ENCODE results near the gene IDH3G.

IDH3G gene

DNA sequence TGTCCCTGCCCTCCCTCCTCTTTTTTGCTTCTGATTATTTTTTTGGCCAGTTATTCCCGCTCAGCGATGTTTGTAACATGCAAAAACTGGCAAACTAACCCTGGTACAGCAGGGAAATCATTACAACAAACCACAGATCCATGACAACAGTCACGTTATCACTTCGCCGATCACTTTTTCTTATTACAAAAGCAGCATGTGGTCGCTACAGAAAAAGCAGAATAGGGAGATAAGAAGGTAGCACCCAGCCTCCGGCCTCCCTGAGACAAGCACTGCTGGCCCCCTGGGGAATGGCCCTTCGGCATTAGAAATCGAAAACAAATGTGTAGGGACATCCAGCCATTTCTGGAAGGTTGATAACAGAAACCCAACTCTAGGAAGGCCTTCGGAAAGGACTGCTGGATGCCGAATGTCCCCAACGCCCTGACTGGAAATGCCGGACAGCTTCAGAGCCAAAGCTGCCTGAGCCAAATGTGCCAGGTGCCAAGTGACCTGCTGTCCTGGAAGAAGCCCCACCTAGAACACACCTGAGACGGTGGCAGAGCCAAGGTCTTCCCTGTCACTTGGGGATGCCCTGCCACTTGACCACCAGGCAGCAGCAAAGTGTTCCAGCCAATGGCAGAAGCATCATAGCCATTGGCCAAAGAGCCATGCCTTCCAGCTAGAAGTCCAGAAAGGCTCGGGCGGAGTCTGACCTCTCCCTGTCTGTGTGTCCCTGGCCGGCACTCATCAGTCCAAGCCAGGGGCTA, 2.9 kb downstream of the IDH3G start:
- DNase-seq (ENCODE audit: low read depth): no peak

GRCh38 chrX:153789654-153790053, 4.5 kb downstream of the IDH3G start:
- DNase-seq (ENCODE audit: low read depth): no peak

DNA sequence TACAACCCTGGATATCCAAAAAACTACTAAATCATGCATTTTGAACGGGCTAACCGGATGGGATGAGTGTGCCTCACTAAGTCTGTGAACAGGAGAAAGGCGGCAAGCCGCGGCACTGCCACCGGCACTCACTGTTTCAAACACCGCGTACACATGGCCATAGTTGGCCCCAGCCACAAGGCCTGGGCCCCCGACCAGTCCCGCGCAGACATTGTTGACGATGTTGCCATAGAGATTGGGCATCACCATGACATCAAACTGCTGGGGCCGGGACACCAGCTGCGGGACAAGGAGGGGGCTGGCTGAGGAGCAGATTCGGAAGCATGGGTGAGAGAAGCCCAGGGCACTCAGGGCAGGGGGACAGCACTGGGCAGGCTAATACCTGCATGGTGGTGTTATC, 7.5 kb downstream of the IDH3G start:
- no peak for DNase-seq (ENCODE audit: low read depth)

DNA sequence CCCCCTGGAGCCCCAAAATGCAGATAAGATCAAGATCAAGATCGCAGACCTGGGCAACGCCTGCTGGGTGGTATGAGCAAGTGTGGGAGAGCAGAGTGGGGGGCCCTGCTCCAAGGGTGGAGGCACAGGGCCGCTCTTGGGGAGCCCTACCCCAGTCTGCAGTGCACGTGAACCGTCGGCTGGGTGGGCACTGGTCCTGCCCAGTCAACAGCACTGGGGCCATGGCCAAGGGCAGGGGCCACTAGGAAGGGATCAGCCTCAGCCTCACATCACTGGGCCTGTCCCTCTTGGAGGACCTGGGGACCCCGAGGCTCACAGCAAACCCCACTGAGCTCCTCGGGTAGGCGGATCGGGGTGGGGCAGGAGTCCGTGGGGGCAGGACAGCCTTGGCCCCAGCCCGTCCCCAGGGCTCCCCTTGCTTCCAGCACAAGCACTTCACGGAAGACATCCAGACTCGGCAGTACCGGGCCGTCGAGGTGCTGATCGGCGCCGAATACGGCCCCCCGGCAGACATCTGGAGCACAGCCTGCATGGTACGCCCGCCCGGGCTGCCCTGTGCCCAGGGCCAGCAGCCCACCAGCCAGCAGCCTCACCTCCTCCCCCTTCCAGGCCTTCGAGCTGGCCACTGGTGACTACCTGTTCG, 9.7 kb downstream of the IDH3G start:
- no peak for DNase-seq (ENCODE audit: low read depth)

DNA sequence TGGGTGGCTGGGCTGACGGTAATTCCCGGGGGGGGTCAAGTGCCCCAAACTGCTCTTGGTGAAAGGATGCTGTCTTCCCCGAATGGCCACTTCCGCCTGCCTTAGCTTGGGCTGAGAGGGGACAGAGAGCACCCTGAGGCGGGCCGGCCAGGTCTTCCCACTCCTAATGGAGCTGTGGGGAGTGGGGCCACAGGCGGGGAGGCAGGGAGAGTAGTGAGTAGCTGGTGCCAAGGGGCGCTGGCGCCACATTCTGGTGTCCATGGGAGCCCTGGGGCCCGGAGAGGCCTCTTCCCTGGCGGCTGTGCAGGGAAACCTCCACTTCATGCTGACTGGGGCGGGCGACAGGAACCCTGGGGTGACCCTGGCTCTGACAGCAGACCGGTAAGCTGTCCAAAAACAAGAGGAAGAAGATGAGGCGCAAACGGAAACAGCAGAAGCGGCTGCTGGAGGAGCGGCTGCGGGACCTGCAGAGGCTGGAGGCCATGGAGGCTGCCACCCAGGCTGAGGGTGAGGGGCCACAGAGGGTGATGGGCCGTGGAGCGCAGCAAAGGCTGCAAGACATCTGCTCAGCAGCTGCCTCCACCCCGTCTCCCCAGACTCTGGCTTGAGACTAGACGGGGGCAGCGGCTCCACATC, 10.7 kb downstream of the IDH3G start:
- DNase-seq (ENCODE audit: low read depth): no peak

DNA sequence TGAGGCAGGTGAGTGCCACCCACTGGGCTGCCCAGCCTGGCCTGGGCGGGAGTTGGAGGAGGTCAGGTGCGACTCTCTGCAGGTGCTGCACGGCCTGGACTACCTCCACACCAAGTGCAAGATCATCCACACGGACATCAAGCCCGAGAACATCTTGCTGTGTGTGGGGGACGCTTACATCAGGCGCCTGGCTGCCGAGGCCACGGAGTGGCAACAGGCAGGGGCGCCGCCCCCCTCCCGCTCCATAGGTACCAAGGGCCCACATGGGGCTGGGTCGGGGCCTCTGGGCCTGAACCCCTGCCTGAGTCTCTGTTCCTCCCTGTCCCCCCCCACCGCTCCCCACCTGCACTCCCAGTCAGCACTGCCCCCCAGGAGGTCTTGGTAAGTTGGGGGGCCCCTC, 11.3 kb downstream of the IDH3G start:
- no peak for DNase-seq (ENCODE audit: low read depth)

DNA sequence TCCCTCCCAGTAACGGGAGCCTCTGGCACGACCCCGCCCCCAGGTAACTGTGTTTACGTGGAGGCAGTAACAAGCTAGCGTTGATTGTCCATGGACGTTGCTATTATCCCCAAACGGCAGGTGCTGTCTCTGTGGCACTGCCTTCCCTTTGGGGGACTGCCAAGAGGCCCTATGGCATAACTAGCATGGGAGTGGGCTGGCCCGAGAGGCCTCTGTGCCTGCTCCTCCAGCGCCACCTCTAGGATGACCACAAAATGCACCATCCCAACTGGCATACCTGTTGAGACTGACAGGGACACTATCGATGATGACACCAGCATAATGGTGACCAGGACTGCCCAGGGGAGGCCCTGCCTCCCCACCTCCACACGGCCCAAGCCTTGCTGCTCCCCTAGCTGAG, 11.9 kb downstream of the IDH3G start:
- DNase-seq (ENCODE audit: low read depth): no peak

GRCh38 chrX:153781428-153782047, 12.6 kb downstream of the IDH3G start:
- DNase-seq (ENCODE audit: low read depth): no peak

DNA sequence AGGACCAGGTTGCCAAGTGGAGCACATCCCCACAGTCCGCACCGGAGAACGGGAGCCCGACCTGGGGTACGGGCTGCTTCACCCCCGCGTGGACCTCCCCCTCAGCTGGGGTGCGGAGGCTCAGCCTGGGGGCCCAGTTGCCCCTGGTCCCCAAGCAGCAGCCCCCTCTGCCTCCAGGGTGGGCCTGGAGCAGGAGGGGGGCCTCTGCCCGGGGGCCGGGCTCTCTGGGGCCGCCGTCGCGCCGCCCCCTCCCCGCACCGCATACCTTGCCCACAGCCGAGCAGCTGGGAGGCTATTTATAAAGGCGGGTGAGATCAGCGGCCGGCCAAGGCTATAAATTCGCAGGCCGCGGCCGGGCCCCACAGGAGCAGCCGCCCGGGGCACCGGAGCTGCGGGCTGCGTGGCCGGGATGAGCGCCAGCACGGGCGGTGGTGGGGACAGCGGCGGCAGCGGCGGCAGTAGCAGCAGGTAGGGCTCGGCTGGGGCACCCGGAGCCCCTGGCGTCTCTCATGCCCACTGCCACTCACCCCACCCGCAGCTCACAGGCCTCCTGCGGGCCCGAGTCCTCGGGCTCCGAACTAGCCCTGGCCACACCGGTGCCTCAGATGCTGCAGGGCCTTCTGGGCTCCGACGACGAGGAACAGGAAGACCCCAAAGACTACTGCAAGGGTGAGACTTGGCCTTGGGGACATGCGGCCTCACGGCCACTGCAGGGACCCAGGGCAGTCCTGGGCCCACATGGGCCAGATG, 13.3 kb downstream of the IDH3G start, which contains the start of gene SRPK3:
Gene SRPK3 (plus strand): TSS at position 364 of the 750 bp plus-strand sequence. CDS start 46 bp downstream, at position 410.
- no peak for DNase-seq (ENCODE audit: low read depth)

DNA sequence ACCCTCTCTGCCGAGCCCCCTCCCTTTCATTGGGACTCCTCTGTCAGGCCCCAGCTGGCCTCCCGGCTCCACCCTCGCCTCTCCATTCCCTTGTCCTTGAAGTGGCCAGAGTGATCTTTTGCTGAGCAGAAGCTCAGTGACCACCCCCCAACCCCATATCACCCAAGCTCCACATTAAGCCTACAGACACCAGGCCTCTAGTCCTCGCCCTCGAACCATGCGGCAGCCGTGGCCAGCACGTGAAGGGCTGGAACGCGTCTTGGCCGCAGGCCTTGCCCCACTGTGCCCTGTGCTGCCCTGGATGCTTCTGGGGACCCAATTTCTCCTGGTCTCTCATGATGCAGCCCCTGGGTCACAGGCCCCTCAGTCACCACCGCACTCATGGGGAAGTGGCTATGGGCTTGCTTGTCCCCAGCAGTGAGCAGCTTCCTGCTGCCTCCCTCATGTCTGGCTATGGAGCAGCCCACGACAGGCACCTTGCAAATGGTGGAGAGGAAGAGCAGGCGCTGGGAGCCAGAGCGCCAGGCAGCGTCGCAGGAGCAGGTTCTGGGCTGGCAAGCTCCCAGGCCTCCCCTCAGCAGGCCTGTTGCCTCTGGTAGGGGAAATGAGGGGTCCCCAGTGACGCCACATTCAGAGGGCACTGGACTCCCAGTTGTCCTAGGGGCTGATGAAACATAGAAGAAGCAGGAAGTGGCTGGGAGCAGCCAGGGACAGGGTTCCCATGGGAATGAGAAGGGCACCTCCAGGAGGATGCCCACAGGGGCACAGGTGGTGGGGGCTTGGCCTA, 14.1 kb downstream of the IDH3G start:
- no peak for DNase-seq (ENCODE audit: low read depth)

- DNase-seq (ENCODE audit: low read depth): no peak
Measured at GRCh38 chrX:153778684-153779101, 15.5 kb downstream of the IDH3G start.

DNA sequence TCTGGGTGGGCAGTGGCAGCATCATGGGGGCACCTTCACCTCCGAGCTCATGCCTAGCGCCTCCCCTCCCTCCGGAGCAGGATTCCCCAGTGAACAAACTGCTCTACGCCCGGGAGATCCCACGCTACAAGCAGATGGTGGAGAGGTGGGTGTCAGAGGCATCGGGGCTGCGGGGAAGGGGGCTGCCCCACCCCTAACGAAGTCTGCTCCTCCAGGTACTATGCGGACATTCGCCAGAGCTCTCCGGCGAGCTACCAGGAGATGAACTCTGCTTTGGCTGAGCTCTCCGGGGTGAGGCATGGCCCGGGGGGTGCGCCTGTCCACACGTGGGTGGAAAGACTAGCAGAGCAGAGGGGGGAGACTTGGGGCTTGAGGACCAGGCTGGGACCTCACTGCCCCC, 16.0 kb downstream of the IDH3G start:
- no peak for DNase-seq (ENCODE audit: low read depth)

- DNase-seq (ENCODE audit: low read depth): no peak
Measured at GRCh38 chrX:153777261-153778090, 16.7 kb downstream of the IDH3G start.

DNA sequence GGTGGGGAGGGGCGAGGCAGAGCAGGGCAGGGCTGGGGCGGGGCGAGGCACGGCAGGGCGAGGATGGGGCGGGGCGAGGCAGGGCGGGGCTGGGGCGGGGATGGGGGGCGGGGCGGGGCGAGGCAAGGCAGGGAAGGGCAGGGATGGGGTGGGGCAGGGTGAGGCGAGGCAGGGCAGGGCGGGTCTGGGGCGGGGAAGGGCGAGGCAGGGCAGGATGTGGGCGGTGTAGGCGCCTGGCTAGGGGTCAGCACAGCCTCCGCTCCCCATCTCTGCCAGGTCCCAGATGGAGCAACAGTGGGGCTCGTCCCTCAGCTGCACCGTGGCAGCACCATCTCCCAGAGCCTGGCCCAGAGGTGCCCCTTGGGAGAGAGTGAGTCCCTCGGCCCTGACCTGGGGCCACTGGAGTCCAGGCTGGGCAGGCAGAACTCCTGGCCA, 17.5 kb downstream of the IDH3G start:
- DNase-seq (ENCODE audit: low read depth): no peak

DNA sequence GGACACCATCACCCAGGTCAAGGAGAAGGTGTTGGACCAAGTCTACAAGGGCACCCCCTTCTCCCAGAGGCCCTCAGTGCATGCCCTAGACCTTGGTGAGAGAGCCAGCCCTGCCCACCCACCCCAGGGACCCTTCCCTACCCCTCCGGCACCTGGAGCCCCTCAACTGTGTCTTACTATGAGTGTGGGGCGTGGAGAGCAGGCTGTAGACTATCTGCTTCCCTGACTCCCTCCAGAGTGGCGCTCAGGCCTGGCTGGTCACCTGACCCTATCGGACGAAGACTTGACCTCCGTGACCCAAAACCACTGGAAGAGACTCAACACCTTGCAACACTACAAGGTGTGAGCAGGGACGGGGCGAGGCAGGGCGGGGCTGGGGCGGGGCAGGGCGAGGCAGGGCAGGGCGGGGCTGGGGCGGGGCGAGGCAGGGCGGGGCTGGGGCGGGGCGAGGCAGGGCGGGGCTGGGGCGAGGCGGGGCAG, 18.0 kb downstream of the IDH3G start:
- DNase-seq (ENCODE audit: low read depth): no peak

- no peak for DNase-seq (ENCODE audit: low read depth)
Measured at GRCh38 chrX:153775293-153776119, 18.7 kb downstream of the IDH3G start.

DNA sequence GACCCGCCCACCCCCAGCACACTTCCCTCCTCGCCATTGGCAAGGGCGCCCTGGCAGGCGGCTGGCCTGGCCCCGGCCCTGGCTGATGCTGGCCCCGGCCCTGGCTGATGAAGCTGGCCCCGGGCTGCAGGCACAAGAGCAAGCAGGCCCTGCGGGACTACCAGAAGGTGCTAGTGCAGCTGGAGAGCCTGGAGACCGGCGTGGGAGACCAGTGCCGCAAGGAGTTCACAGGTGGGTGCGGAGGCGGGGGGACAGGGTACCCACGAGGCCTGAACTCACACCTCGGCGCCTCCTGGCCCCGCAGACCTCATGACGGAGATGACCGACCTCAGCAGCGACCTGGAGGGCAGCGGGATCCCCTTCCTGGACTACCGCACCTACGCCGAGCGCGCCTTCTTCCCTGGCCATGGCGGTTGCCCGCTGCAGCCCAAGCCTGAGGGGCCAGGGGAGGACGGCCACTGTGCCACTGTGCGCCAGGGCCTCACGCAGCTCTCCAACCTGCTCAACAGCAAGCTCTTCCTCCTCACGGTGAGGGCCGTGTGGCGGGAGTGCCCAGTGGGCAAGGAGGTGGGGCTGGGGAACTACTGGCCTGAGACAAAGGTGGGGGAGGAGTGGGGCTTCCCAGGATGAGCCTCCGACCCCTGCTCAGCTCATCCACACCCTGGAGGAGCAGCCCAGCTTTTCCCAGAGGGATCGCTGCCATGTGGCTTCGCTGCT, 19.4 kb downstream of the IDH3G start:
- DNase-seq (ENCODE audit: low read depth): no peak

- no peak for DNase-seq (ENCODE audit: low read depth)
Measured at GRCh38 chrX:153773741-153774575, 20.2 kb downstream of the IDH3G start.
